HG02943 (cell line): ENCODE results near the gene CACNA2D3.

Source experiments
- ATAC-seq: cut with Tn5 transposase; IDR thresholded peaks from one replicate; pipeline ENCODE4 v1.9.1; 2021; ENCODE audit warnings: mild to moderate bottlenecking, low read depth, moderate library complexity; ENCODE audit not compliant: unreplicated experiment

CACNA2D3 gene

DNA sequence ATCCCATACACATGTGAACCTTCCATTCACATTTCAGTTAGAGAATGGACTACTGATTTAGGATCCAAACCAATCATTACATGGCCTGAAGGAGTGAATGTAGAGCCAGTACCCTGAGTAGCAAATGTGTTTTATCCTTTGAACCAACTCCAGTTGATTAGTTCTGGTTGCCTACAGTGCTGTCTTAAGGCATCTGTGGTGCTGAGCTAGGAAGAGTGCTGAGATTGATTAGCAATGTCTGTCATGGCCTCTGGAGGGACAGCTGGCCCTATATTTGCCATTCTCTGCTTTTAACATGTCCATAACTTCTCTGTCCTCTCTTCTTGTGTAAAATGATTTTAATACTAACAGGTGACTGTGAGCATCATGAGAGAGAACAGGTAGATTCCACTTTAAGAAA, 794.4 kb downstream of the CACNA2D3 start:
- no peak for ATAC-seq

DNA sequence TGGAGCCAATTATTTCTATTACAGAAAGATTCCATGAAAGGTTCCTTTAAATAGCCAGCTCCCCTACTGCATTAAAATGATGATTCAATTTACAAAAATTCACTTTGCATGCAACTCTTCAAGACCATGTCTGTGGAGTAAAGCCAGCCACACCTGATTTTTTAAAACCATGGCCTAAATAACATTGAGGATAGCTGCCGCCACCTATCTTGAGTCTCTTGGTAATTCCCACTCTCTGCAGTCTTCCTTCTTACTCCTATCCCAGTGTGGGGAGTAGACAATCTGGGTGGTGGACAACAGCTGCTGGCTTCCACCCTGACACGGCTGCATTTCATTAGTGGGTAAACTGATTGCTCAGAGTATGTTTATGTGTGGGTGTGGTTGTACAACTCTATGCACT, 794.8 kb downstream of the CACNA2D3 start:
- ATAC-seq, result no peak

DNA sequence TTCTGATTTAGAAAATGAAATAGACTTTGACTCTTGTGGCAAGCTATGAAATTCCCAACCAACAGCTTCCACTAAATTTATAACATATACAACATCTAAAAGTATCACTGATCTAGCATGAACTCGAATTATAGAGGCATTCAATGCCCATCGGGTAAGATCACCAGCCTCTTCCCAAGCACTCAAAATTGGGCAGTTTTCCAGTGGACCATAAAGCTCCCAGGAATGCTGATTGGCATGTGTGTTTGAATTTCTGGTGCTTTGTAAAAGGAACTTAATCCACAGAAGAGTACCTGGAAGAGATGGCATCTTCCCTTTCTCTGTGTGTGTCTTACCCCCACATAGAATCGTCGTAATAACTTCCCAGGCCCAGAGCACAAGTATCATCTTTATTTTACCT, 795.5 kb downstream of the CACNA2D3 start:
- no peak for ATAC-seq

DNA sequence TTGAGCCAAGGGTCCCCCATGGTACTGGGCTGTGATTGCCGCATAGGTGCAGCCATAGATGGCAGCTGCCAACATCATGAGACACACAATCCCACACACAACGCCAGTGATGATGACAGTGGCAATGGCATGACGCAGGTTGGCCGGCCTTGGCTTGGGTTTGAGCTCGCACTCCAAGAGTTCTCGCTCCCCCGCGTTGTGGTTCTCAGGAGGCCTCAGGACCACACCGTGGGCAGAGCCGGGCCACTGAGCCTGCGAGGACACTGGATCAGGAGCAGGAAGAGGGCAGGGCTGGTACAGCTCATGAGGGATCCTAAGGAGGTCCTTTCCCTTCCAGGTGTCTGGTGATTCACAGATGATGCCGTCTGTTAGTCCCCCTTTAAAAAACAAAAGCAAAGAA, 796.2 kb downstream of the CACNA2D3 start:
- ATAC-seq, result no peak

DNA sequence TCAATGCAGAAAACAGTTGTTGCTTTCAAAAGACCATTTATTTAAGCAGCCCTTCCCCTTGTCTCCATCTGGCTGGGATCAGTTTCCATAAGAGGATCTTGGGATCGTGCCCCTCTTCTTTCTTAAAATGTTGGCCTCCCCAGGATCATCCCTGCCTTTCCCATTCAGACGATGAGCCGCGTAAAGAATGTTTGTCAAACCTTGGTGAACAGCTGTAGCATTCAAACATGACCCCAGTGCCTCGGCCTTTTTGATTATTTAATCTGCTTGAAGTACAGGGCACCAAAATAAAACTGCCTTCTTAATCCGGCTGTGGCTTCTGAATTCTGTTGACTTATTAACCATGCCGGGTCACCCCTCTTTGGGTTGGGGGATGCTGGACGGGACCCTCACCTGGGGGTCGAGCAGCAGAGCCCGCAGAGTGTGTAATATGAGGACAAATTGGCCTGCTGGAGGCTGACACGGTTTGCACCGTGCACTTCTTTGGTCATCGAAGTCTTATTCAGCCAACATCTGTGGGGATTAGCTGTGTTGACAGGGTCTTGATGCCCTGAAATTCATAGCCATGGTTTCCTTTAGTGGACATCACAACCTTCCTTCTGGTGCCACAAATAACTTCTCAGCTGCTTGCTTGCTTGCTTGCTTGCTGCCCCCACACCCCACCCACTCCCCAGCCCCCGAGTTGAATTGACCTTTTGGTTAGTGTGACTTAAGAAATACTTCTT, 805.9 kb downstream of the CACNA2D3 start, which contains the start of gene LRTM1:
Gene LRTM1, minus strand, starts transcription at position 14 of the 725 bp plus-strand sequence. CDS start 148 bp downstream, outside the sequence.
- ATAC-seq, result no peak

DNA sequence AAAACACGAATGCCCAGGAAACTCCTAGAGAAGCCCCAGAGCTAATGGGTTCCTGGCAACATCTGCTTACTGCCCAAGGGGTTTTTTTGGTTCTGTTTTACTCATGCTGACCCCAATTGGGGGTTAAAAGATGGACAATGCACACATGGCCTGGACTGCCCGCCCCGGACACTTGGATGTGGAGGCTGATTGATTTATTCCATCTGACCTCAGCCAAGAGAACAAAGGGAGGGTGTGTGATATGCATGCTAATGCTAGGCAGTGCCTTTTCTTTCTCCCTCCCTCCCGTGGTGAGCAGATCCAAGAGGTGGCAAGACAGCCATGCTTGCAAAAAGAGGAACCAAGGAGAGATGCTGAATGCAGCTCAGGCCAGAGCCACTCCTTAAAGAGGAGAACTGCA, 808.8 kb downstream of the CACNA2D3 start:
- ATAC-seq, result no peak

DNA sequence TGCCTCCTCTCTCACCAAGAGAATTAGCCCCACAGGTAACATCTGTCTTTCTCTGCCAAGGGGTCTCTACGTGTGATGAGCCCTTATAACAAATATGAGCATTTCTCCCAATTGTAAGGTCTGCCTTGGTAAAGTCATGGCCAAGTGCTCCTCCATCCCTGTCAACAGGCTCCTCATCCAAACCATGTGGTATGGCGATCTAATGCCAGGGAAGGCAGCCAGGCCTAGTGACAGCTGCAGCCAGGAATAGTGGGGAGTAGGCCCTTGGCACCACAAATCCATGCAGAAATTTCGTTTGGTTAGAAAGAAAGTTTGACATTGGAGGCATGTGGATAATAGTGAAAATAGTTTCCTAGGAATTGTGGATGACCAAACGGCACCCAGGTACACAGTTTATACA, 810.3 kb downstream of the CACNA2D3 start:
- ATAC-seq, result no peak

DNA sequence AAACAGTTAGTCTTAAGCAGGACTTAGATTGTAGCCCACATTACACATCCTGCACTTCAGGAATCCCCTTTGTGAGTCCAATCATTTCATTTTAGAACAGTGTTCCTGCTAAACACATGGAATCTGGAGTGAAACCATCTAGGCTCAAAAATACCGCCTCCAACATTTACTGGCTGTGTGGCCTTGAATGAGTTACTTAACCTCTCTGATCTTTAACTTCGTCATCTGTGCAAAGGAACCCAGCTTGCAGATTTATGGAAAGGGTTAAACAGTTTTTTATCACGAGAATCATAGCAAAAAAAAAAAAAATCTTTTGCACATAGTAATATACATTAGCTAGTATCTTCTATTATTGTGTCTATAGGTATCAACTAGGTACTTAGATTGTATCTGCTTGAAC, 813.5 kb downstream of the CACNA2D3 start:
- no peak for ATAC-seq

DNA sequence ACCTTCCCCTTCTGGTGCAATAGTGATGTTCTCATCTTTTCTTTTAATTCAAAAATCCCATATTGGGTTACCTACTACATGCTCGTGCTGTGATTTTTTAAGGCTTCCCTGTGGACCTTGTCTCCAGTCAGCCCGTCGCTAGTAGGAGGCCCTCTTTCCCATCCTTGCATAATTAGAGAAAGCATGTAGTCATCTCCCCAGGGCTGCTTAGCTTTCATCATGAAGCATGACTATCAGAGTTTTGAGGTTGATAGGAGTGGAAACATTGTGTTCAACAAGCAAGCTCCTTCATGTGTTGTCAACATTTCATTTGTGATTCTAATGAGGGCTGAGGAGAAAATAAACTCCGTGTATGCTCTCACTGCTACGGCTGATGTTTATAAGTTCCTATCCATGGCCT, 814.2 kb downstream of the CACNA2D3 start:
- no peak for ATAC-seq

DNA sequence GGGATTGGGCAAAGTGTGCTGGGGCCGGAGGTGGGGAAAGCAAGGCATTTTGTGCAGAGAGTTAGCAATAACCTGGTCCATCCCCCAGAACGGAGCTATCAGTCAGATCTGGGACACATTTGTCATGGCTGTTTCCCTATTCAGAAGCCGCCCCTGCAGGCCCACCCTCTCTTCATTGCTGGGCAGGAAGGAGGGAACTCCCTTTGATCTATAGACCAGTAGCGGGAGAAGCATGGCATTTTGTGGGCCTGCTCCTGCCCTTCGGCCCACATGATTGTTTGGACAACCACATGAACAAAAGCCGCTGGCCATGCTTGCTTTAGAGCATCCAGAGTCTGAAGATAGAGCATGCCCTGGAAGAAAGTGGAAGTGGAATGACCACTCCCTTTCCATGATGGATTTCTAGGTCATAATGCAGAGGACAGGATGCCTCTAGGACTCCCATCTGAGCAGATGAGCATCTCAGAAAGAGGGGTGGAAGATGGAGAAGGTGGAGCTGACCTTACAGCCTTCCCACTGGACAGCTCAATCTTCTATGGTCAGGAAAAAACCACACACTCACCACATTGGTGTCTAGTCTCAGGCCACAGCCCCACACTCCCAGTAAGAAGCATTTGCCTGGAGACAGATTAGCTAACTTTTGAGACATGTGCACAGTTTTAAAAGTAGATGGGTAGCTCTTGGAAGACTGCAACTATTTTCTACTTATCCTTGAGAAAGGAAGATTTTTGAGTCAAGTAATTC, 817.4 kb downstream of the CACNA2D3 start:
- ATAC-seq, result no peak

DNA sequence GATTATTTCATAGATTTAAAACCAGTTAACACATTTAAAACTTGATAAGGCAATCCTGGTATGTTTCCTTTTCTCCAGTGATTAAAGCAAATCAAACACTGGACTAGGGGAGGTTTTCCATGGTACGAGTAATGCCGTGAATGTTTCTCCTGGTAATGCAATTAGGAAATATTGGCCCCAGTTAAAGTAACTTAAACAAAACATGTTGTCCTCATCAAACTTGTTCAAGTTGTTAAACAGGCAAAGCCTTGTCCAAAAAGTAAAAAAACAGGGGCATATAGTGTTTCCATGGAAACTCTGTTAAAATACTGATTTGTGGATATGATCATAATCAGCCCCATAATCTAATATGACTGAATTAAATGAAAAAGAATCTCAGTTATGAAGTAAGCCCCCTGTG, 818.6 kb downstream of the CACNA2D3 start:
- ATAC-seq, result no peak

DNA sequence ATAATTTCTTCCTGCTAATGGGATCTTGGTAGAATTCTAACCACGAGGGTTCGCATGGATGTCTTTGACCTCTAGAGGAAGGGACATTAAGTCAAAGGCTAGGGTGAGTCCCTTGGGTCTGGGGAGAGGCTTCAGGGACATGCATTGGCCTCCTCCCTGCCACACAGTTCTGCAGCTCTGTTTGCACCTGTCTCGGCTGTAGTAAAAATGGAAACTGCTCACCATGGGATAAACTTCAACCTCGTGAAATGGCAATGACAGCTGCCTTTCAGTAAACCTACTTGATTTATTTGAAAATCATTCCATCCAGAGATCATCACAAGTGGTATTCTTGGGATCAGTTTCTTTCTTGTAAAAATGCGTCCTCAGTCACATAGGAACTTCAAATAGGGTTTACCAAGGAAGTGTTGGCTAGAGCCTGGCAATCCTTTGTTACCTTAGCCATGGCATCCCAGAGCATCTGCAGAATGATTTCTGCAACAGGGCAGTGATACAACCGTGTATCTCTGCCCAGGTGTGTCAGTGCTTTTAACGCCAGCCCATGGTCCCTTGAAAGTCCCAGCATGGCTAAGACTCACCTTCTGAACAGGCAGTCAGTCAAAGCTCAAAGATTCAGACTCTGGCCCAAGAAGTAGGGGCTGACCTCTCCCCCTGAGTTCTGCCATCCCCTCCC, 819.5 kb downstream of the CACNA2D3 start:
- no peak for ATAC-seq

DNA sequence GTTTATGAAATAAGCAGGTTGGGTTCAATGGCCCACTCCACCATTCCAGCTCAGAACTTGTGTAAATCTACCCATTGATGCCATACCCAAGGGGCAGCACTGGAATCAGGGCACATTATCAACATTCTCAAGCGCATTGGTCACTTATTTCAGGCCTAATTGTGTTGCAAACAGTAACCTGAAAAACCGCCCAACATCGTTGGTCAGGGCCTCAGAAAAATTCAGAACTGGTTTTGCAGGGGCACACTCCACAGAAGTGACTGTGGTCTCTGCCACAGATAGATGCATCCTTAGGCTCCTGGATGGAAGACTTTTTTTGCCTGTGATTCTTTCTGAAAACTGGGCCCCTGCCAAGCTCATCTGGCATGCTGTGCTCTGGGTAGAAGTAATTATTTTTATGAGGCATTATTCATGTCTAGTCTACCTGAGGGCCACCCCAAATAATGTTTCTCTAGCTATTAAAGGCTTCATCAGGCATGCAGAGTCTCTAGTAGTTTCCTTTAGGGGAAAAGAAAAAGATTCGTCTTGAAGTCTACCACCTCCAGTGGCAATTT, 827.2 kb downstream of the CACNA2D3 start:
- no peak for ATAC-seq

DNA sequence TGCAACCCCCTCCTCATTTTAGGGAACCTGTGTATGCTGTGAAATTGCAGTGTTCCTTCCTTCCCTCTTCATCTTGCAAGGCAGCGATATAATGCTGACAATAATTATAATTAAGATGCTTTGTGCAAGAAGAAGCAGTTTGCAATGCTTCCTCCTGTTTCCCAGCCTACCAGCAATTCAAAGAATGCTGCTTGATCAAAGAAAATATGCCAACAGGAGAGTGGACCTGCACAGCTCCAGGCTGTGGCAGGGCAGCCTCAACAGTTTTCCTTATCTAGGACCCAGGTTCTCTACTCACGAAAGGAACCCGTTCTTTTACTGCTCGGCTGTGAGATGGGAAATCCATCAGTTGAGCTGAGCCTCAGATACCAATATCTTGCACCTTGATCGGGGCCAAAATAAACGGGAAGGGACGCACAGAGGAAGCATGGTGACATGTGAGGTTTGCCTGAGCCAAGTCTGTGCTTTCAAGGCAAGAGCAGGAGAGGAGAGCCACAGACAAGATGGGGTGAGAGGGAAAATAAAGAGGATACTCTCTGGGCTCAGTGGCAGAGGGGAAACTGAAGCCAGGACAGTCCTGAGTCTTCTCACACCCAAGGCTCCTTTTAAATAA, 828.1 kb downstream of the CACNA2D3 start:
- no peak for ATAC-seq

DNA sequence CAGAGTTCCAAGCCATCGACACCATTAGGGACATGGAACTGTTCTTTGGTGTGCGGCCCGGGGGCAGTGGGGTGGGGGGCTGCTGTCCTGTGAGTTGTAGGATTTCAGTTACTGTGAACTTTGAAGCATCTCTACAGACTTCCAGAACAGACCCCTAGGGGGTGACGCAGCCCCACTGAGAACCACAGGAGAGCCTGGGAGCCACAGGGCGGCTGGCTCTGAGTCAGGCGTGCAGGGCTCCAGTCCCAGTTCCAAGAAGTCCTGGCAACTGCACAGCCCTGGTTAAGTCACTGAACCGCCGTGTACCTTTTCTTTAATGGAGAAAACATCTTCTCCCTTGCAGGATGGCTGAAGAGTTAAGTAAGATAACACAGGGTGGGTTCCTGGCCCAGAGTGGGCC, 829.1 kb downstream of the CACNA2D3 start:
- no peak for ATAC-seq

DNA sequence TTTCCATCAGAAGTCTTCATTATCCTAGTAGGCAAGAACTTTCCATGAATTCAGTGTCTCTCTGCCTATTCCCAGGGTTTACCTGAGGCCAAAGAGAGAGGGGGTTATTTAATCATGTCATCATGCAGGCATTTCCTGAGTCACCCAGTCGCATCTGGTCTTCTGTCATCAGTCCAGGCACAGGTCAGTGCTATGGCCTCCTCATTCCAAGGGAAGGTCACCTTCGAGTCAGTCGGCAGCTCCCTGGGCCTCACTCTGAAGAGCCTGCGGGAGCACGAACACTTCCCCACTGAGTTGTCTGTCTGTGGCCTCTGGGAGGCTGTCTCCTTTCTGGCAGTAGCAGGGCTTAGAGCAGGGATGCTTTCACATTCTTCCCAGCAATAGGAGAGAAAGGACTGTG, 831.7 kb downstream of the CACNA2D3 start:
- ATAC-seq, result no peak

DNA sequence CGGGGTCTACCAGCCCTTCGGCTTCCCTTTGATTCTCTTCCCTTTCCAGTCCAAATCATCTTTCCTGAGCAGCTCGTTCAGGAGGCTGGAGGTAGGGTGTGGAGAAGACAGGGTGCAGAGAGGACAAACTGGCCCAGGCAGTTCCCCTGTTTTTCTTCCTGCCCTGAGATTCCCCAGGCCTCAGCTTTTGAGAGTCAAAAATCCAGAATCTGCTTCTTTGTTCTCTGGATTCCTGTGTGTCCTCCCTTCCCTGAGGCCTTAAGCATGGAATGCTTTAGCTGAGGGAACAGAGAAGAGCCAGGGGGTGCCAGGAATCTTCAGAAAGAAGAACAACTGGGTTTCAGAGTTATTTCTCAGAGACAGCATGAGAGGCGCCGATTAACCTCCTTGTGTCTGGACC, 832.2 kb downstream of the CACNA2D3 start:
- no peak for ATAC-seq

DNA sequence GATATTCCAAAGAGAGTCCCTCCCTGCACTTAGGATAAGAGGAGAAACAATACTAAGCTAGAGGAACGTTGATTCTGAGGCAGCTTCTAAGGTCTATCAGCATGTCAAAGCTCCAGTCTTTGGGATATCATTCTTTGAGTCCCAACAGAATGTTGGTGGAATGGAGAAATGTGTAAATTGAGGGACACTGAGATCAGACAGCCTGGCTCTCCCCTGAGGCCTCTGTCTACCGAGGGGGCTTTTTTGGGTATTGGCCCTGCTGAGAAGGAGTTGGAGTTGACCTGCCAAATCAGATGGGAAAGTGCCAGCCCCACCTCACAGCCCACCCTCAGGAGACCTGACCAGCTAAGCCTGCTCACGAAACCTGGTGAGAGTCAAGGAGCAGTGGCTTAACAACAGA, 833.1 kb downstream of the CACNA2D3 start:
- no peak for ATAC-seq

DNA sequence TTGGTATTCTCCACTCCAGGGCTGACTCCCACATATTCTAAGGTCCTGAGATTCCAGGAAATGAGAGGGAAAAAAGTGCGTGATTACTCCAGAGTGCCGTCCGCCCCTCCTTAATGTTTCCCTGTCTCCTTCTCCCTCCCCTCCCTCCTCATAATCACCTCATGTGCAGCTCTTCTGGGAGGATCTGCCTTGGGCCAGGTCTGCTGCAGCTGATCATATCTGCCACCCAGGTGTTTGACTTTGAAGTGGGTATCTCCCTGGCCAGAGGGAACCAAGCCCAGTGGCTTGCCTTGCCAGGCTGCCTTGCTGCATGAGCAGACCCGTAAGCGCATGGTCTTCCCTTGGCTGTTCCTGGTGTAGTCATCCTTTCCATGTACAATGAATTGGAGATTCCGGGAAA, 833.6 kb downstream of the CACNA2D3 start:
- ATAC-seq, result no peak

DNA sequence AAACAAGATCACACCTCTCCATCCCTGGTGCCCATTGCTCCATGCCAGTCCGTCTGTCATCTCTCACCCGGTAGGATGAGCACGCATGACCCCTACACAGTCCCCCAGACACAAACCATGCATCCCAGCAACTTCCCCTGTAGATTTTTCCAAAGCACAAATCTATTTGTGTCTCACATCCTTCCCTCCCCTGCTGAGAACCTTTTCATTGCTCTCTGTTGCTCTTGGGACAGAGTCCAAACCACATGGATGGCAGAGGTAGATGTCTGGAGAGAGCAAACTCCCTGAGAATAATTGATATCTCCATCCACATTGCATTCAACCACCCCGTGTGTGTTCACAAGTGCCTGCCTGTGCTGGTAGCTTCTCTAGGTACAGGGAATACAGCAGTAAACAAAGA, 835.4 kb downstream of the CACNA2D3 start:
- no peak for ATAC-seq

DNA sequence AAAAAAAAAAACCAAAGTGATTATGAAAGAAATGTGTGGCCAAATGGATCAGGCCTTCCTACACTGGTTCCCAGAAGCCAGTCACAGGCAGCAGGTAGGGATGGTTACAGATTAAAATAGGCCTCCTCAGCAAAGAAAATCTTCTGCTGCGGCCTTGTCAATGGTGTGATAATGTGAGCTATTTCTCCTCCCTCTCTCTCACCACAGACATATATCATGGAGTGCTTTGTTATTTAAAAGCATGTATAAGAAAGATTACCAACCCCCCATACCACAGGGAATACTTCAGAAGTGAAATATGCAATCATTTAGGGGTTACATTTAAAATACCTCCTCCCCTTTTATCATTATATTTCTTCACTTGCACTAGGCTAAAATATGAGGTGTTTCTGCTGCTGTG, 837.7 kb downstream of the CACNA2D3 start:
- no peak for ATAC-seq
